AG10803 (cell line): Measurements from ENCODE around the gene ATF7.

Experiments used
- DNase-seq: peaks from one replicate; pipeline ENCODE4 v3.0.0; 2010; ENCODE audit warnings: low read depth
- H3K4me3 ChIP-seq: 2 replicates; pipeline ENCODE4 v1.5.1; 2011; ENCODE audit warnings: mild to moderate bottlenecking, low read length, control low read depth
- CTCF ChIP-seq: conservative IDR thresholded peaks from 2 replicates; pipeline ENCODE4 v1.5.1; 2011; ENCODE audit warnings: mild to moderate bottlenecking, low read length, control low read depth, inconsistent platforms

The ATF7 gene

DNA sequence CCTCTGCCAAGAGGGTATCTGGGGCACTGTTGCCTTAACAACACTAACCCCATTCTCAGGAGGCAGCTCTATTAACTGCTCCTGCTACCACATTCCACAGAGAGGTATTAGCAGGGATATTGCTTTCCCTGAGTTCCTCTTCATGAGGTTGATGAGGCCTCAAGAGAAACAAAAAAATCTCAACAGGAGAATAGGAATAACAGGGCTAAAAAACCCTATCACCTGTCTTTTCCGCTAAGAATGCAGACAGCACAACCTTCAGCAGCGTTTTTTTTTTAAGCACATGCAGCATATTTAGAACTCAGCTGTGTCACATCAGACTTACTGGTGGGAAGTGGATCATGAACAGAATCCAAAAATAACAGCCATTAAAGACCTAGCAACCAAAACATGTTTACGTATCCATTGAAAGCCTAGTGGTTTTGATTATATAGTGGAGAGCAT lies 29.2 kb downstream of the ATF7 start:
- TF ChIP-seq CTCF, result no peak
- H3K4me3 ChIP-seq, result no peak overlapping the region
- peak; percentile 74 for DNase-seq

DNA sequence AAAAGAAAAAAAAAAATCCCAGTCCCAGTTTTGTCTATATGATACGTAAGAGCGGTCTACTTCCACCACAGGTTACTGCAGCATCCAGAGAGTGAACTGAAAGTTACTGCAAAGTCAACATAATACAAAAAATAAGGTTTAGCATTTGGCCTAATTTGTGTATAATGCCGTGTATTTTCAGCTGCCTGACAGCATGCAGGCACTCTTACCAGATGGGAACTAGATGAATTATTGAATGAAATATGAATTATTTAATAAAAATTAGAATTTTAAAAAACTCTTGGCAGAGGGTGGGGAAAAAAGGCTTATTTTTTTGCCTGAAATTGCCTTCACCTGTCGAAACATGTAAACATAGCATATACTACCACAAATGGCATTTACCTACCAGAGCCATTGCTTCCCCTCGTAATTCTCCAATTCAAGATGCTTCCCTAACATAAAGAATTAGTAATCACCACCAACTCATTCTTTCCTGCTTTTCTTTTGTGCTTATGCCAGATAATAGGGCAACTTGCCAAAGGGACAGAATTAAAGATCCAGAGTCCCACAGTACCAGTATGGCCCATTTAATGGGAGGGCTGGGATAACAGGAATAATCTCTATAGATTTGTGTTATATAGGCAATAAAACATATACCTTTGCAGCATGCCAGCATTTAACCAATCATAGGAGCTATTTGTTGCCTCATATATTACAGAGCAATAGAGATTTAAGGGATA lies 31.1 kb downstream of the ATF7 start:
- H3K4me3 ChIP-seq, result no peak overlapping the region
- DNase-seq, result no peak
- no peak for TF ChIP-seq CTCF

DNA sequence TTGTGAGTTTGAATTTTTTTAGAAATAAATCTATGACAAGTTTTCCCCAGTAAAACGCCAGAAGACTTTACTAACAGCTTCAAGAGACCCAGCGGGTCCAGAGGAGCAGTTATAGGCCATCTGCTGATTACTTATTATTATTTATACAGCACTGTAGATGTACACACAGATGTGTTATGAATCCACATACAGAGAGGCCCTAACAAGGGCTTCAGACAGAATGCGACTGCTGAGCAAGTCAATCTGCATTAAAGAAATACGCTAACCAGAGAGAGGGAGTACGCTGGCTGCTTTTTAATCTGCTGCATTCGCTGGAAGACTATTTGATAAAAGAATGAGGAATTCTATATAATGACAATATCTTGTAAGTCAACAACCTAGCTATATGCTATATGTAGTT lies 32.5 kb downstream of the ATF7 start:
- no peak for DNase-seq

GRCh38 chr12:53593031-53593430 lies 33.2 kb downstream of the ATF7 start:
- no peak for TF ChIP-seq CTCF
- no peak overlapping the region for H3K4me3 ChIP-seq
- no peak for DNase-seq

More for the DNA sequence above, 32.5 kb downstream of the ATF7 start:
- H3K4me3 ChIP-seq, result no peak overlapping the region
- TF ChIP-seq CTCF, result no peak

DNA sequence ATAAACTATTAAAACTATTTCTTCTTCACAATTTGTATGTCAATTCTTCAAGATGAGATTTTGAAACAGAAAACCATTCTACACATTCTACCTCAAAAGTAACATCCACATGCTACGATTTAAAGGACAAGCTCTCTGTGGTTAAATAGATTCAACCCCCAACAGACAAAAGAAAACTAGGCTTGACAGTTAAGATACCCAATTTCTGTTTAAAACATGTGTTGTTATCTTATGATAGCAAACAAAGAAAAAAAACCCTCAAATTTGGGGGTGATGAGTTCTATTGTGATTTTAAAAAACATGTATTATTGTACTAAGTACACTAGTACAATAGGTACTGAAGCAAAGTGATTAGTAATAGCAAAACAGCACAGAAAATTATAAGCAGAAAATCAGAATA lies 33.8 kb downstream of the ATF7 start:
- H3K4me3 ChIP-seq, result no peak overlapping the region
- DNase-seq, result no peak
- no peak for TF ChIP-seq CTCF

GRCh38 chr12:53591301-53592206 lies 34.6 kb downstream of the ATF7 start:
- no peak for TF ChIP-seq CTCF
- no peak overlapping the region for H3K4me3 ChIP-seq
- DNase-seq, result no peak
